BLaER1 (cell line): Measurements from ENCODE around the gene SULF2.

Source experiments
- H3K27ac ChIP-seq: shearing (Covaris generic); formaldehyde crosslinking; 2 replicates; pipeline ENCODE4 v1.8.1; 2022
- H3K27me3 ChIP-seq: shearing (Covaris generic); formaldehyde crosslinking; 2 replicates; pipeline ENCODE4 v1.8.1; 2022
- H3K36me3 ChIP-seq: shearing (Covaris generic); formaldehyde crosslinking; 2 replicates; pipeline ENCODE4 v1.8.1; 2022
- H3K4me1 ChIP-seq: shearing (Covaris generic); formaldehyde crosslinking; 2 replicates; pipeline ENCODE4 v1.8.1; 2022
- H3K4me2 ChIP-seq: shearing (Covaris generic); formaldehyde crosslinking; 2 replicates; pipeline ENCODE4 v1.8.1; 2022
- H3K4me3 ChIP-seq: shearing (Covaris generic); formaldehyde crosslinking; 2 replicates; pipeline ENCODE4 v1.8.1; 2022
- H3K9ac ChIP-seq: shearing (Covaris generic); formaldehyde crosslinking; 2 replicates; pipeline ENCODE4 v1.8.1; 2022
- H3K9me3 ChIP-seq: shearing (Covaris generic); formaldehyde crosslinking; 2 replicates; pipeline ENCODE4 v1.8.1; 2022
- H4K20me1 ChIP-seq: shearing (Covaris generic); formaldehyde crosslinking; 2 replicates; pipeline ENCODE4 v1.8.1; 2022
- Cebpa-rat ChIP-seq: shearing (Covaris generic); IDR thresholded peaks from 2 replicates; pipeline ENCODE4 v1.8.1; 2022

The SULF2 gene

DNA sequence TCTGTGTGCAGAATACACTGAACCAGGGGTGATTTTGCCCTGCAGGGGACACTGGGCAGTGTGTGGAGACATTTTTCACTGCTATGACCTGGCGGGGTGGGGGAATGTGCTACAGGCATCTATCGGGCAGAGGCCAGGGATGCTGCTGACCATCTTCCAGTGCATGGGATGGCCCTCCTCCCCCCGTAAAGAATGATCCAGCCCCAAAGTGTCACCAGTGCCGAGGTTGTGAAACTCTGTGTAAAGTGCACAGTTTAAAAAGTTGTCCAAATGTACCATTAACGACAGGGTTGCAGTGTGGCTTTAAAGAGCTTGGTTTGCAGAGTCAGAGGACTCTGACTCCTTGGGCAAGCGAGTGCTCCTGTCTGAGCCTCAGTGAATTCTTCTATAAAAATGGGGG is 72.1 kb downstream of the SULF2 start:
- no peak overlapping the region for H3K9ac ChIP-seq
- no peak for TF ChIP-seq Cebpa-rat
- no peaks in the 10 kb centered on the region for H3K36me3 ChIP-seq
- H3K4me2 ChIP-seq = no peak overlapping the region
- H4K20me1 ChIP-seq = no peaks in the 10 kb centered on the region
- no peak overlapping the region for H3K27ac ChIP-seq
- H3K27me3 ChIP-seq = no peaks in the 10 kb centered on the region
- H3K9me3 ChIP-seq = no peaks in the 10 kb centered on the region
- H3K4me1 ChIP-seq = peaks cover 27% of the 10 kb centered on the region
- no peak overlapping the region for H3K4me3 ChIP-seq

DNA sequence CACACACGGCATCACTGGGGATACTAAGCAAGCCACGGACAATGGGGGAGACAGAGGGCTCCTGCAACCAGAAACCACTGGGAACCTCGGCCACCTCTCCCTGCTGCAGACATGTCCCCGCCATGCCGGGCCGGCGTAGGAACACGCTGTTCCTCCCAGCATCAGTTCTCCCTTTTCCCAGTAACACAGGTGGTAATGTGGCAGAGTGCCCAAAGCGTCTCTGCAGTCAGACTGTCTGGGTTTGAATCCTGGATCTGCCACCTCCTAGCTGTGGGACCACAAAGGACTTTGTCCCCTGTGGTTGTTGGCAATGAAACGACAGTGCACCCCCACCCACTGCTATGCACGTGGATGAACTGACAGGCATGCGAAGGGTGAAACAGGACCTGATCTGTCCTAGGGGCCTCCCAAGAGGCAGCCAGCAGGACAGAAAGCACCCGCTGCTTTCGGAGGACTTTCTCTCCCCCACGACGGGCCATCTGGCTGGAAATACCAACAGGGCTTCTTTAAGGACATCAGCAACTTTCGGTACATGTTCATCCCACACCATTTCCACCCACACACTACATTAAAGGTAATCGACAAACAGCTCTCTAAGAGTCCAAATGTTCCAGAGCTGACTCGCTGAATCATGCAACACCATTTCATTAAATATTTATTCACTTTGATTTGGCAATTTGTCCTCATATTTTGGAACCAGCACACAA is 74.1 kb downstream of the SULF2 start:
- Histone ChIP-seq H3K9me3 (no peaks in the 10 kb centered on the region), H4K20me1 (no peaks in the 10 kb centered on the region), H3K27ac (no peak overlapping the region), H3K4me3 (no peak overlapping the region), H3K9ac (no peak overlapping the region; the same call in 1 of the 2 replicates), H3K4me2 (peak overlapping the region; percentile 68), H3K27me3 (no peaks in the 10 kb centered on the region), H3K36me3 (no peaks in the 10 kb centered on the region), H3K4me1 (peaks cover 41% of the 10 kb centered on the region)
- no peak for TF ChIP-seq Cebpa-rat

DNA sequence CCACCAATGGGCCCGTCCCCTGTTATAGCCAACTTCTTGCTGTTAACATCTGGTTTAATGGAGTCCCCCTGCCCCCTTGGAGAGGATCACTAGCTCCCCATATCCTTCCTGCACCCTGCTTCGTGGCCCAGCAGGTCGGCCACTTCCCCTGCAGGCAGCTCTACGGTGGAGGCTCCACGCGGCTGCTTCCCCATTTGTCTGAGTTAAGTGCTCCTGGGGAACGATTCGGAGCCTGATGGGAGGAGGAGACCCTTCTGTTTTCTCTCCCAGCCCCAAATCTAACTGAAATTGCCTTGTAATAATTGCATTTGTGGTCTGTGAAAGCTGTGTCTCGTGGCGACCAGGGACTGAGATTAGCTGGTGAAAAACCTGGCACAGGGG is 74.6 kb downstream of the SULF2 start:
- H3K27me3 ChIP-seq = no peaks in the 10 kb centered on the region
- no peak overlapping the region for H3K27ac ChIP-seq
- no peak overlapping the region for H3K4me3 ChIP-seq
- no peak for TF ChIP-seq Cebpa-rat
- peaks cover 41% of the 10 kb centered on the region for H3K4me1 ChIP-seq
- no peak overlapping the region; the same call in 1 of the 2 replicates for H3K9ac ChIP-seq
- no peaks in the 10 kb centered on the region for H3K9me3 ChIP-seq
- no peaks in the 10 kb centered on the region for H4K20me1 ChIP-seq
- no peaks in the 10 kb centered on the region for H3K36me3 ChIP-seq
- H3K4me2 ChIP-seq = peak overlapping the region; percentile 68

DNA sequence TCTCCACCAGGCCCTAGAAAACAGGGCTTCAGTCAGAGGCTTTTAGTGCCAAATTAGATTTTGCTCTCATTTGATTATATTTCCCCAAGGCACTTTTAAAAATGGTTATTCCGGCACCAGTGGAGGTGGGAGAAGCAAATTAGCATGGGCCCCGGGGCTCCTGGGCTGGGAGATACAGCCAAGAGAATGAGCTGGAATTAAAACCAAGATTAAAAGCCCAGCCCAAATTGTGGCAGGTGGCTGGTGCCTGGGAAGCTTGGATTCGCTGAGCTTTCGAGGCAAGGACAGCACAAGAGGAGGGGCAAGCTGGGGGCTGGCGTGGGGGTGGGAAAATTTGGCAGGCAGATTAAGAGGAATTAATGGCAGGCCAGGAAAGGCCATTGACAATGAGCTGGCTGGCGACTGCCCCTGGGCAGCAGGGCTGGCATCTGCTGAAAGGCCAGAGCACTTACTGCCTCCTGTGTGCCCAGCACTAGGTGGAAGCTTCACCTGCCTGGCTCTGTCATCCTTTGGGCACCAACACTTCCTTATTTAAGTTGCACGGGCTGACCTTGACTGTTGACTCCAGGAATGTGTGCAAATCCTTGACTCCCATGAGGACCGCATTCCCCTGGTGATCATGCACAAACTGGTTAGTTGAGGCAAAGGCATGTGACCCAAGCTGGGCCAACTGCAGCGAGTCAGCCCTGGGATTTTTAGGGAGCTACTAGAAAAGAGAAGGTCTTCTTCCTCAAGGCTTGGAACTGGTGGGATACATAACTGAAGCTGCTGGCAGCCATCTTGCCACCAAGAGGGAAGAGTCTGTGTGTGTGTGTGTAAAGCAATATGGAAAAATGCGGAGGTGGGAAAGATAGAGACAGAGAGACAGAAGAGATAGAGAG is 76.1 kb downstream of the SULF2 start:
- Histone ChIP-seq H3K9me3 (no peaks in the 10 kb centered on the region), H3K4me1 (peaks cover 41% of the 10 kb centered on the region), H3K9ac (no peak overlapping the region), H3K27me3 (no peaks in the 10 kb centered on the region), H3K4me3 (no peak overlapping the region), H3K4me2 (0 out of 2 replicates have a peak overlapping the region, but pooled peaks have one; percentile 26), H3K27ac (no peak overlapping the region), H4K20me1 (no peaks in the 10 kb centered on the region), H3K36me3 (no peaks in the 10 kb centered on the region)
- TF ChIP-seq Cebpa-rat = no peak

DNA sequence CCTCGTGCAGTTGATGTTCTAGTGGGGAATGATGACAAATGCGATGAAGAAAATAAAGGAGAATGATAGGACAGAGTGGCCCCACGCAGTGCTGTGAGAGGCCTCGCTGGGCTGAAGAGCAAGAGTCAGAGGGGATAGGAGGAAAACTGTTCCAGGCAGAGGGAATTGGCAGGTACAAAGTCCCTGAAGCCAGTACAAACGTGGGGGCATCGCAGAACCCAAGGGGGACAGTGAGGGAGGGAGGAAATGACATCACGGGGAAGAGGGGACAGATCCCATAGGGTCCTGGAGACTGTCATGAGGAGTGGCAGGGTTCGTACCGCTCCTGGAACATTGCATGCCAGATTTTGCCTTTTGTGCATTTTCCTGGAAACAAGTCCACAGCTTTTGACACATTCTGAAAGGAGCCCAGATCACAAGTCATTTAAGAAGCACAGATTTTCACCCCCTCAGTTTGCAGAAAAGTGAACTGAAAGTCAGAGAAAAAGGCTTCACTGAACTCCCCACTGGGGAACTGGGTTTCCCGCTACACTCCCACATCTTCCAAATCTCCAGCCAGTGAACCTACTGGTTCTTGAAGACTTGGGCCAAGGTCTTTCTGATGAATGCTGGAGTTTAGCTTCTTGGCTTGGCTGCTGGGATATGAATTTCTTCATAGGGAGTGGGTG is 77.0 kb downstream of the SULF2 start:
- Histone ChIP-seq H3K27me3 (no peaks in the 10 kb centered on the region), H4K20me1 (no peaks in the 10 kb centered on the region), H3K9me3 (no peaks in the 10 kb centered on the region), H3K4me3 (no peak overlapping the region), H3K27ac (no peak overlapping the region), H3K9ac (no peak overlapping the region), H3K36me3 (no peaks in the 10 kb centered on the region), H3K4me2 (peak overlapping the region; percentile 26), H3K4me1 (peaks cover 41% of the 10 kb centered on the region)
- TF ChIP-seq Cebpa-rat = no peak

DNA sequence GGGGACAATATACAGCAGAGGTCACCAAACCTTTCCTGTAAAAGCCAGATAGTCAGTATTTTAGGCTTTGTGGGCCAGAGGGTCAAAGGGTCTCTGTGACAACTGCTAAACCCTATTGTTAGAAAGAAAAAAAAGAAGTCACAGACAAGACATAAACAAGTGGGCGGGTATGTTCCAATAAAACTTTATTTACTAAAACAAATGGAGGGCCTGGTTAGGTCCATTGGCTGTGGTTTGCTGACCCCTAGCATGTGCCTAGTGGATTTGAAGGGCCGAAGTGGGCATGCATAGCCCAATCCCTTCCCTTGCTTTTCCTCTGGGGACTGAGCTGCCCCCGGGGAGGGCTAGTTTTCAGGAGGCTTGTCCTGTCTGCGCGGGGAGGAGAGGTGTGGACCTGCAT is 78.9 kb downstream of the SULF2 start:
- Histone ChIP-seq H3K4me2 (no peak overlapping the region), H3K9ac (no peak overlapping the region), H3K4me1 (peaks cover 41% of the 10 kb centered on the region), H3K27ac (no peak overlapping the region), H4K20me1 (no peaks in the 10 kb centered on the region), H3K36me3 (no peaks in the 10 kb centered on the region), H3K27me3 (no peaks in the 10 kb centered on the region), H3K4me3 (no peak overlapping the region), H3K9me3 (no peaks in the 10 kb centered on the region)
- no peak for TF ChIP-seq Cebpa-rat

DNA sequence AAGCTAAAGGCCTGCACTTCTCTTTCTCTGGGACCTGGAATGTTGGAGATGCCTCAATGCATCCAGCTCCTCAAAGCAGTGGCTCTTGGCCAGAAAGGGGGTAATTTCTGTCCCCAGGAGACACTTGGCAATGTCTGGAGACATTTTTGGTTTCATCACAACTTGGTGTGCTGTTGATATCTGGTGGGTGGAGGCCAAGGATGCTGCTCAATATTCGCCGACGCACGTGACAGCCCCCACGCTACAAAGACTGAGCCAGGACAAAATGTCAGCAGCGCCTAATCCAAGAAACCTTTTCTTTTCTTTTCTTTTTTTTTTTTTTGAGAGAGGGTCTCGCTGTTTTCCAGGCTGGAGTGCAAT is 79.8 kb downstream of the SULF2 start:
- Histone ChIP-seq H3K36me3 (no peaks in the 10 kb centered on the region), H3K4me3 (no peak overlapping the region), H3K9me3 (no peaks in the 10 kb centered on the region), H3K27me3 (no peaks in the 10 kb centered on the region), H3K4me2 (no peak overlapping the region), H3K4me1 (peaks cover 32% of the 10 kb centered on the region), H3K27ac (no peak overlapping the region), H4K20me1 (no peaks in the 10 kb centered on the region), H3K9ac (no peak overlapping the region)
- no peak for TF ChIP-seq Cebpa-rat

DNA sequence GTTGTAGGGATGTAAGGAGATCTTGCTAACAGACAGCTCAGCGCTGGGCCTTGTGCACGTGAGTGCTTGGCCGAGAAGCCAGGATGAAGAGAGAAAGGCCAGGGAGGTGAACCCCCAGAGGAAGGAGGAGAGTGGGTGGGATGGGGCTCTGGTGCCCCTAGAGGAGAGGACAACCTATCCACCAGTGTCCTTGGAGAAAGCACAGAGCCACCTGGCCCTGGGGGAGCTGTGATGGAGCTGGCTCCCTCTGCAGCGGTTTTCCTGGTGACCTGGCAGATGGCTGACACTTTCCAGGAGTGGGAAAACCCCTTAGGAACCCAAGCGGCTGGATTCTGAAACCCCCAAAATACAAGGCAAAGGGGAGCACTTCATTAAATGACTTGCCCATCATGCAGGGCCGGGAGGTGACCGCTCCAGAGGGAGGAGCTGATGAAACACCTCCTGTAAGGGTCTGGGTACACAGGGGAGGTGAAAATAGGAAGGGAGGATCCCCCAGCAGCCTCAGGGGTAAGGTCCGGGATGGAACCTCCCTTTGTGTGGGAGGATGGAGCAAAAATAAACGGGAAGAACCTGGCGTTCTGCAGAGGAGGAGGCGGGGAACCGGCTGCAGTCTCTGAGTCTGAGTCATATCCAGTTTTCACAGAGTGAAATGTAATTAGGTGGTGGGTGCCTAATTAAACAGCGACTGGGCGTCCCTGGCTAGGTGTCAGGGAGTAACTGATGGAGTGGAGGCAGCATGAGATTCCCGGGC is 80.4 kb downstream of the SULF2 start:
- Histone ChIP-seq H3K4me2 (no peak overlapping the region), H3K9ac (no peak overlapping the region)

DNA sequence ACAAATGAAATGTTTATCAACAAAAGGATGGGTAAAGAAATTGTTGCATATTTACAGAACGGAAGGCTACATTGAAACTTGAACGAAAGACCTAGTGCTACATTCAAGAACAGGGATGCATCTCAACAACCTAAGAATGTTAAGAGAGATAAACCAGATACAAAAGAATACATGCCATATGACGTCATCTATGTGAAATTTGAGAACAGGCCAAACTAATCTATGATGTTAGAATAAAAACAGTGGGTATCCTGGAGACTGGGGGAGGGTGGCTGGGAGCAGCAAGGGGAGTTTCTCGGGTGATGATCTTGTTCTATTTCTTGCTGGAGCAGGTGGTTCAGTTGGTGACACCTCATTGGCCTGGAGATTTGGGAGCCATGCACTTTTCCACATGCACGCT is 81.5 kb downstream of the SULF2 start:
- no peaks in the 10 kb centered on the region for H4K20me1 ChIP-seq

More for the DNA sequence above, 80.4 kb downstream of the SULF2 start:
- H3K9me3 ChIP-seq = no peaks in the 10 kb centered on the region
- peaks cover 27% of the 10 kb centered on the region for H3K4me1 ChIP-seq
- H3K27ac ChIP-seq = no peak overlapping the region
- no peaks in the 10 kb centered on the region for H3K36me3 ChIP-seq
- H4K20me1 ChIP-seq = no peaks in the 10 kb centered on the region
- H3K4me3 ChIP-seq = no peak overlapping the region
- no peak for TF ChIP-seq Cebpa-rat
- H3K27me3 ChIP-seq = no peaks in the 10 kb centered on the region

More for the DNA sequence above, 81.5 kb downstream of the SULF2 start:
- Histone ChIP-seq H3K4me1 (peaks cover 20% of the 10 kb centered on the region), H3K4me3 (no peak overlapping the region), H3K9me3 (no peaks in the 10 kb centered on the region), H3K36me3 (no peaks in the 10 kb centered on the region), H3K9ac (no peak overlapping the region), H3K27me3 (no peaks in the 10 kb centered on the region), H3K4me2 (no peak overlapping the region), H3K27ac (no peak overlapping the region)
- no peak for TF ChIP-seq Cebpa-rat
